Stimulated activated CD8-positive, alpha-beta memory T cell treated with anti-CD3 and anti-CD28 coated beads, Interleukin-7, amount 100 ng/mL, for 24 hours (primary cell): ENCODE data around the gene PCDHGA1.

Experiments
- DNase-seq: peaks from one replicate; pipeline ENCODE4 v3.0.0-alpha.2; 2020; ENCODE audit warnings: low read depth

Gene PCDHGA1

GRCh38 chr5:141492168-141492885 is 162.0 kb downstream of the PCDHGA1 start:
- no peak for DNase-seq

DNA sequence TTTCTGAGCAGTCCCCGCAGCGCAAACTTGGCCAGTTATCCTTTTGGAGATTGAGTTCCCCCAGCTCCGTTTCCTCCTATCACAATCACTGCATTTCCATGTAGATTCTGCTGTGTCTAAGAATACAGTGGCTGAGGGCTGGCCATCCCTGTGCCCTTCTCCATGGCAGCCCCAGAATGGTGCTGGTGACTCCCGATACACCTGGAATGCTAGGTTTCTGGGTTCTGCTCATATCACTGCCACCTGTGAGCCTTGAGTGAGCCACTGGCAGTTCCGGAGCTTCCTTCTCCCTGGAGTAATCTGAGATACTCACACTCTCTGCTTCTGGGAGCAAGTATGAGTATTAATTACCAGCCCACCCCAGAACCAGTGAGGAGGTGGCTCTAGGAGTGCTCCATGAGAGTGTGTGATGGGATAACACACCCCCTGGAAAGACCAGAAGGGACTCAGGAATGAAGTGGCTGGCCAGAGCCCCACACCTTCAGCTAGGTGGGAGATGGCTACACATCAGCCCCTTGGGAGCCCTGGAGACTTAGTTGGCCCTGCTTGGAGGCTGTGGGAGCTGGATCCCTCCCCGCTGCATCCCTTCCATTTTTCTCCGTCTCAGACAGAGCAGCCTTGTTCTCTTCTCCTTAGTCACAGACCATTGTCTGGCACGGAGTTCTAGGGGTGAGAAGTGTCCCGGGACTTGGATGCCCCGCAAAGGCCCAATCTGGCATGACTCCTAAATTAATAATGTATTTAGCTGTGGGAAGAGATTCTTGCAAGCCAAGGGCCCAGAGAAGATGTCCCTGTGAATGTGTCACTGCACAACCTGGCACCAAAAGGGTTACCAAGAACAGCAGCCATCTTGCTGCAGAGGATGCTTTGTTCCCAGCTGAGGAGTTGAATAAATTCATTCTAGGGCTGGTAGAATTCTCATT is 163.4 kb downstream of the PCDHGA1 start:
- no peak for DNase-seq

DNA sequence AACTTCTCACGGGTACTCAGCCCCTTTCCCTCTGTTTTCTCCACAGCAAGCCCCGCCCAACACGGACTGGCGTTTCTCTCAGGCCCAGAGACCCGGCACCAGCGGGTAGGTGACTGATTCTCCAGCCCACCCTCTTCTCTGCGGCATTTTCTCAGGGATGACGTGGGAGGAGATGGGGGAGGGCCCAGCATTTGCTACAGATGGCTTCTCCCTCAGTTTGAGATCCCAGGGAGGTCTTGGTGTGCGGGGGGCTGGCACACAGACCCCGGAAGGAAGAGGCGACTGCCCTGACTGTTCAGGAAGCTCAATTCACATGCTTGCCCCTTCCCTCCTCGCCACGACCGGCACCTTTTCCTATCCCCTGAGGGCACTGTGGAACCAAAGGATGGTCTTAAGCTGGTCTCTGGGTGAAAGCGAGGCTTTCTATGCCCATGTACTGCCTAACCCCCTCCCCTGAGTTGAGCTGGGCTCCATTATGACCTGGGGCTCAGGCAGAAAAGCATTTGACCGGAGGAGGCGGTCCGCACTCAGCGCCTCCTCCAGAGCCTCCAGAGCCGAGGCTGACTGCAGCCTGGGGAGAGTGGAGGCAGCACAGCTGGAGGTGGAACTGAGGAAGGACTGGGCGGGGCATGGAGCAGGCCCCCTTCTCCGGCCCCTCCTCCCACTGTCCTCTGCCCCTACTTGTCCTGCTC is 164.6 kb downstream of the PCDHGA1 start:
- no peak for DNase-seq

- DNase-seq = no peak
Measured at GRCh38 chr5:141495453-141495811, 165.1 kb downstream of the PCDHGA1 start.

DNA sequence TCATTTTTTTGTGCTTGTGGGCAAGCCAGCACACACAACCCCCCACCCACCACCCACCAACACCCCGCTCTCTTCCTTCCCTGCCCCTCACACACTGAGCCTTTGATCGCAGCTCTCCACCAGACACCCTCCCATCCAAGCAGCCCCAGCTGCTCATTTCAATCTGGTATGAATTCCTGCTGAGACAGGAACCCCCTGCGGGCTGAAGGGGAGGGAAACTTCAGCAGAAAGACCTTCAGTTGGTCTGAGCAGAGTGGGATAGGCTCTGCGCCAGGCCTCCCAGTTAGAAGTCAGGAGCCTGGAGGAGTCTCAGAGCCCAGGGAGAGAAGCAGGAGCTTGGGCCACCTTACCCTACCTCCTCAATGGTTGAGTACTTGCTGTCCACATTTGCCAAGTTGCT is 165.7 kb downstream of the PCDHGA1 start:
- no peak for DNase-seq

GRCh38 chr5:141501761-141502160 is 171.4 kb downstream of the PCDHGA1 start:
- no peak for DNase-seq

- no peak for DNase-seq
Measured at GRCh38 chr5:141503681-141504080, 173.4 kb downstream of the PCDHGA1 start.

DNA sequence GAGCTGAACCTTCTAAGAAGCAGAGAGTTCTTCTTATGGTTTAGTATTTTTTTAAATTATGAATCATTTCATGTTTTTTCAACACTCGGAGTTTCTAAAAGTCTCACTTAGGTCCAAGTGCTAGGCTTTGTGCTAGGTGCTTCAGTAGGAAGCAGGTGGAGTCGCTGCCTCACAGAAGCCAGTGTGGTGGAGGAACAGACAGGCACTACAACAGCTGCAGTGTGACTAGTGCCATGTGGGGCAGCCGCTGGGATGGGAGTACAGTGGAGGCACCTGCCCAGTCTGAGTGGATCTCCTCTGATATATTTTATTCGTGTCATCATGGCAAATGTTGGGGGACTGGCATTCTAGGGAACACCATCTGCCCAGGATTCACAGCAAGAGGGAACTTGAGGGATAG is 173.9 kb downstream of the PCDHGA1 start:
- DNase-seq = no peak

GRCh38 chr5:141506381-141507155 is 176.3 kb downstream of the PCDHGA1 start:
- no peak for DNase-seq

GRCh38 chr5:141507387-141508091 is 177.2 kb downstream of the PCDHGA1 start:
- no peak for DNase-seq

- no peak for DNase-seq
Measured at GRCh38 chr5:141508440-141508797, 178.1 kb downstream of the PCDHGA1 start.

DNA sequence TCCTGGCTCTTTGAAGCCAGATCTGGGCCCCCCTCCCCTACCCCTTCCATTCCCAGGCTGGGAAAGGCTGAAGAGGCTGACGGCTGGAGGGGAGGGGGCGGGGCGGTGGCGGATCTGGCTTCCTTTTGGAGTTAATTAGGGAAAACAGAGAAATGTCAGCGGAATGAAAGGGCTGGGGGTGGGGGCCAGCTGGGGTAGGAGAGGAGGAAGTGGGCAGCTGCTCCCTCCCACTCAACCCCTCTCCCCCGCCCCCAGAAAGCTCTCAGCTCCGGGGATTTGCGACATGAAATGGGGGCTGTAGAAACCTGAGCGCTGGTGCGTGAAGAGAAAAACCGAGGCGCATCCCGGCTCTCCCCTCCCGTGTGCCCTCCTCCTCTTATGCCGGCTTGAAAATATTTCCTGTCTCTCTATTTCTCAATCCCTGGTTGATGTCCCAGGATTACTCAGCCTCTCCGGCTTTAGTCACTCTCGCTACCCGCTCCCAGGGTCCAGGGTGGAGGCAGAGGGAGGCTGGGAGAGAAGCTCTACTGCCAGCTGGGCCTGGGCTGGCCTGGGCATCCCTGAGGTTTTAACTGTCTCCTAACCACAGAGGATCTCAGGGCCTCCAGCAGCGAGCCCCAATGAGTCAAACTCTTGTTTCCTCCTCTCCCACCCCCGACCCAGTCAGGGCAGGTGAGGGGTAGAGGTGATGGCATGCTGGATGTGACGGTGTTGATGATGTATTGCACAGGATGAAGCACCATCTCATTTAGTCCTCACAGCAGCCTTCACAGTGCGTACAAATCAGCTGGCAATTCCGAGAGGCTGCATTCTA is 178.7 kb downstream of the PCDHGA1 start:
- DNase-seq = no peak

DNA sequence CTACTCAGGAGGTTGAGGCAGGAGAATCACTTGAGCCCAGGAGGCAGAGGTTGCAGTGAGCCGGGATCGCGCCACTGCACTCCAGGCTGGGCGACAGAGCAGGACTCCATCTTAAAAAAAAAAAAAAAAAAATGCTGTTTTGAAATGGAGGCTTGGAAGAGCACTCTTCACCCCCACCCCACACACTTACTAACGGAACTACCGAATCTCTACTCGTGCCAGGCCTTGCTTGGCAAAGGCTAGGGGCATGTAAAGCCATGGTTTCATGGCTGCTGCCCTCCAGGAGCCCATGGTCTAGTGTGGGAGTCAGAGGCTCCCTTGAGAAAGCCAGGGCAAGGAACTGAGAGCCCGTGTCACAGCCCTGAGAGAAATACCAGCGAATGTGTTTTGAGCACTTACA is 179.8 kb downstream of the PCDHGA1 start:
- no peak for DNase-seq

GRCh38 chr5:141510850-141511601 is 180.7 kb downstream of the PCDHGA1 start:
- no peak for DNase-seq

- DNase-seq = no peak
Measured at GRCh38 chr5:141511771-141512325, 181.5 kb downstream of the PCDHGA1 start.

- peak; percentile 78 for DNase-seq
Measured at GRCh38 chr5:141512390-141512910, 182.1 kb downstream of the PCDHGA1 start.

DNA sequence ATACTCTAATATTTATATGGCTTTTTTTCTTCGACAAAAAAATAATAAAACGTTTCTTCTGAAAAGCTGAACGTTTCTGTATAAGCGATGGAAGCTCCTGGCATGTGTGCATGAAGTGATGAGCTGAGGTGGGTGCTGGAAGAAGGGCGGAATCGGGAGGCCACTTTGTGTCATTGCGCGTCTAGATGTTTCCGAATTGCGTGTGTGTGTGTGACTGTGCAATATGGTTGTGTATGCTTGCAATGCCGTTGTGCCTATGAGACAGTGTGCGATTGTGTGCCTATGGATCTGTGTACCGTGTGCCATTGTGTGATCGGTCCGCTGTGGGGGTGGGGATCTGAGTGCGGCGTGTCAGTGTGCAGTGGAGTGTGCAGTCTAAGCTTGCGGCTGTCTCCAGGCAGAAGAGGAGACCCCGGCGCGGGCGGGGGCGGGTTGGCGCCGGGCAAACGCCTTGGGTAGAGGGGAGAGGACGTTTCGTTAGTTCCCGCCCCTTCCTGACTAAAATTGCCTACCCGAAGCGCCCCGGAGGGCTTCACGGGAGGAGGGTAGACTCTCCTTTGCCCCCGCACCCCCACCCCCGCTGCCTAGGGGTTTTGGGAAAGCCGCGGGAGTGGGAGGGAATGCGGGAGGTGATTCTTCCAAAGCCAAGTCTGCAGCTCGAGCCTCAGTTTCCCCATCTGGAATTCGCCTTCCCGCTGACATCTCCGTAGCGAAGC is 182.8 kb downstream of the PCDHGA1 start:
- DNase-seq = no peak

GRCh38 chr5:141513627-141514329 is 183.5 kb downstream of the PCDHGA1 start:
- DNase-seq = no peak
